GM18909 (cell line): Measurements from ENCODE around the gene TSPAN9.

Experiments used
- ATAC-seq: cut with Tn5 transposase; IDR thresholded peaks from one replicate; pipeline ENCODE4 v1.9.1; 2021; ENCODE audit warnings: mild to moderate bottlenecking; ENCODE audit not compliant: unreplicated experiment, poor library complexity

The TSPAN9 gene

GRCh38 chr12:3233797-3234196 is 156.6 kb downstream of the TSPAN9 start:
- no peak for ATAC-seq

GRCh38 chr12:3236345-3237187 is 159.4 kb downstream of the TSPAN9 start:
- no peak for ATAC-seq

GRCh38 chr12:3238196-3238595 is 161.0 kb downstream of the TSPAN9 start:
- no peak for ATAC-seq

GRCh38 chr12:3241621-3242020 is 164.4 kb downstream of the TSPAN9 start:
- ATAC-seq = no peak

- no peak for ATAC-seq
Measured at GRCh38 chr12:3242199-3242863, 165.2 kb downstream of the TSPAN9 start.

GRCh38 chr12:3243376-3244084 is 166.4 kb downstream of the TSPAN9 start:
- no peak for ATAC-seq

- ATAC-seq = no peak
Measured at GRCh38 chr12:3244219-3244750, 167.1 kb downstream of the TSPAN9 start.

- no peak for ATAC-seq
Measured at GRCh38 chr12:3246253-3246652, 169.1 kb downstream of the TSPAN9 start.

- ATAC-seq = no peak
Measured at GRCh38 chr12:3247077-3247476, 169.9 kb downstream of the TSPAN9 start.

GRCh38 chr12:3247629-3248161 is 170.5 kb downstream of the TSPAN9 start:
- ATAC-seq = no peak

- no peak for ATAC-seq
Measured at GRCh38 chr12:3249081-3249800, 172.1 kb downstream of the TSPAN9 start.

- no peak for ATAC-seq
Measured at GRCh38 chr12:3250034-3250433, 172.9 kb downstream of the TSPAN9 start.

GRCh38 chr12:3250576-3250975 is 173.4 kb downstream of the TSPAN9 start:
- no peak for ATAC-seq

- no peak for ATAC-seq
Measured at GRCh38 chr12:3251067-3251466, 173.9 kb downstream of the TSPAN9 start.

GRCh38 chr12:3251691-3252090 is 174.5 kb downstream of the TSPAN9 start:
- no peak for ATAC-seq

- ATAC-seq = no peak
Measured at GRCh38 chr12:3252450-3252891, 175.3 kb downstream of the TSPAN9 start.

- no peak for ATAC-seq
Measured at GRCh38 chr12:3253682-3254275, 176.6 kb downstream of the TSPAN9 start.

GRCh38 chr12:3255057-3255456 is 177.9 kb downstream of the TSPAN9 start:
- ATAC-seq = no peak

GRCh38 chr12:3256103-3256631 is 179.0 kb downstream of the TSPAN9 start:
- no peak for ATAC-seq
